GF-D8 (cell line): Measurements from ENCODE around the gene SLC34A1.
"Not testable (repeated sequence)": the region's sequence is repeated elsewhere in the genome, so short reads cannot be mapped to it uniquely, and the experiment has no call there.

Experiments used
- DNase-seq: peaks from one replicate; lab custom pipeline; 2025; lab: John Stamatoyannopoulos, UW

Gene SLC34A1

GRCh38 chr5:177384134-177384533, at the start of gene SLC34A1:
Gene SLC34A1, plus strand, starts transcription at chr5:177384434. Its CDS starts 1,308 bp downstream, at chr5:177385742.
- no peak for DNase-seq

- no peak for DNase-seq
Observed at GRCh38 chr5:177334781-177335700, 49.2 kb upstream of the SLC34A1 start.

GRCh38 chr5:177335701-177336065, 48.6 kb upstream of the SLC34A1 start:
- DNase-seq, result no peak

GRCh38 chr5:177336112-177336511, 48.1 kb upstream of the SLC34A1 start:
- DNase-seq, result no peak

GRCh38 chr5:177336603-177337494, 47.4 kb upstream of the SLC34A1 start:
- no peak for DNase-seq

- DNase-seq, result no peak
Observed at GRCh38 chr5:177338251-177339106, 45.8 kb upstream of the SLC34A1 start.

- no peak for DNase-seq
Observed at GRCh38 chr5:177339107-177339638, 45.1 kb upstream of the SLC34A1 start.

GRCh38 chr5:177343000-177343399, 41.2 kb upstream of the SLC34A1 start:
- not testable (repeated sequence) for DNase-seq

- no peak for DNase-seq
Observed at GRCh38 chr5:177343777-177344176, 40.5 kb upstream of the SLC34A1 start.

GRCh38 chr5:177344891-177345290, 39.3 kb upstream of the SLC34A1 start:
- no peak for DNase-seq

GRCh38 chr5:177346820-177347219, 37.4 kb upstream of the SLC34A1 start:
- DNase-seq, result no peak

- no peak for DNase-seq
Observed at GRCh38 chr5:177347699-177348098, 36.5 kb upstream of the SLC34A1 start.

- no peak for DNase-seq
Observed at GRCh38 chr5:177349362-177349647, 34.9 kb upstream of the SLC34A1 start.

- DNase-seq, result no peak
Observed at GRCh38 chr5:177349762-177350161, 34.5 kb upstream of the SLC34A1 start.

- DNase-seq, result no peak
Observed at GRCh38 chr5:177350776-177351391, 33.4 kb upstream of the SLC34A1 start.

- DNase-seq, result peak; percentile 79
Observed at GRCh38 chr5:177351392-177352329, 32.6 kb upstream of the SLC34A1 start, which contains the start of gene LMAN2. Gene LMAN2, minus strand, starts transcription at chr5:177351668. Its CDS starts 21 bp downstream, at chr5:177351647.

- no peak for DNase-seq
Observed at GRCh38 chr5:177353093-177353492, 31.1 kb upstream of the SLC34A1 start.

- no peak for DNase-seq
Observed at GRCh38 chr5:177354256-177354655, 30.0 kb upstream of the SLC34A1 start.

- no peak for DNase-seq
Observed at GRCh38 chr5:177354711-177355110, 29.5 kb upstream of the SLC34A1 start.
